SK-N-SH (cell line): Measurements from ENCODE around the gene TLX2. TPM values are rescaled to one million over a fixed set of nuclear protein-coding genes. Genes with fewer than 3 reads are reported as not detected.

Source experiments
- CTCF ChIA-PET: fragments of 300-600, 350-600 bp; formaldehyde crosslinking; extraction: SDS; loops from one replicate; lab custom pipeline; 2021; lab: Yijun Ruan, JAX
- POLR2A ChIA-PET: fragments of 350-600 bp; sonication (Branson Sonifier 250); formaldehyde crosslinking; extraction: SDS; loops from one replicate; lab custom pipeline; 2020; ENCODE audit warnings: antibody characterized with exemption, inconsistent platforms; lab: Yijun Ruan, JAX
- DNase-seq: peaks from one replicate; pipeline ENCODE4 v3.0.0; 2012
- H2AFZ ChIP-seq: fragments of 200-600 bp; sonication (generic); 2 replicates; pipeline ENCODE4 v1.8.1; 2016; ENCODE audit warnings: antibody characterized with exemption, mild to moderate bottlenecking, low read depth
- H3F3A ChIP-seq: fragments of 200-600 bp; sonication (generic); replicated peaks from 2 replicates; pipeline ENCODE3; 2016; ENCODE audit warnings: antibody characterized with exemption, mild to moderate bottlenecking; ENCODE audit not compliant: insufficient read depth
- H3K27ac ChIP-seq, 2 experiments: fragments of 200-500 bp in 1 of 2; fragments of 200-600 bp in 1 of 2; sonication (Bioruptor generic) in 1 of 2; sonication (generic), shearing (Covaris generic) in 1 of 2; 2 replicates each; pipeline versions ENCODE4 v1.5.1 to v1.6.1; 2014 to 2016; ENCODE audit warnings: low read depth in 2 of 2, inconsistent platforms in 1 of 2, low read length in 1 of 2, mild to moderate bottlenecking in 1 of 2, mixed read lengths in 1 of 2
- H3K27me3 ChIP-seq: fragments of 200-600 bp; sonication (generic), shearing (Covaris generic); 2 replicates; pipeline ENCODE4 v1.6.1; 2016; ENCODE audit warnings: mixed run types; ENCODE audit not compliant: insufficient read depth
- H3K36me3 ChIP-seq, 2 experiments: fragments of 200-500 bp in 1 of 2; fragments of 200-600 bp in 1 of 2; sonication (Bioruptor generic) in 1 of 2; sonication (generic) in 1 of 2; replicated peaks in 1 of 2; 2 replicates each; pipeline versions ENCODE3 to v1.5.1; 2014 to 2016; ENCODE audit warnings: low read length in 1 of 2, mild to moderate bottlenecking in 1 of 2; ENCODE audit not compliant: insufficient read depth in 2 of 2, control insufficient read depth in 1 of 2
- H3K4me1 ChIP-seq, 2 experiments: fragments of 200-500 bp in 1 of 2; fragments of 200-600 bp in 1 of 2; sonication (Bioruptor generic) in 1 of 2; sonication (generic), shearing (Covaris generic) in 1 of 2; 2 replicates each; pipeline versions ENCODE4 v1.5.1 to v1.6.1; 2014 to 2016; ENCODE audit warnings: low read depth in 1 of 2, low read length in 1 of 2, mixed run types in 1 of 2; ENCODE audit not compliant: insufficient read depth in 2 of 2, control insufficient read depth in 1 of 2
- H3K4me2 ChIP-seq: fragments of 200-600 bp; sonication (generic), shearing (Covaris generic); 2 replicates; pipeline ENCODE4 v1.6.1; 2017; ENCODE audit warnings: mixed run types
- H3K4me3 ChIP-seq, 2 experiments: fragments of 200-500 bp in 1 of 2; fragments of 200-600 bp in 1 of 2; sonication (Bioruptor generic) in 1 of 2; sonication (generic), shearing (Covaris generic) in 1 of 2; 2 replicates each; pipeline versions ENCODE4 v1.5.1 to v1.8.1; 2014 to 2016; ENCODE audit warnings: low read depth in 2 of 2, inconsistent platforms in 1 of 2, low read length in 1 of 2, mild to moderate bottlenecking in 1 of 2, mixed read lengths in 1 of 2, moderate library complexity in 1 of 2
- H3K79me2 ChIP-seq: fragments of 200-600 bp; sonication (generic); 2 replicates; pipeline ENCODE4 v1.8.1; 2017; ENCODE audit warnings: mild to moderate bottlenecking; ENCODE audit not compliant: insufficient read depth
- H3K9ac ChIP-seq: fragments of 200-600 bp; sonication (generic); 2 replicates; pipeline ENCODE4 v1.6.1; 2017; ENCODE audit warnings: mixed run types
- H3K9me2 ChIP-seq: fragments of 200-600 bp; sonication (generic); 2 replicates; pipeline ENCODE4 v1.6.1; 2017; ENCODE audit warnings: mixed run types
- H3K9me3 ChIP-seq: fragments of 200-600 bp; sonication (generic); 2 replicates; pipeline ENCODE4 v1.6.1; 2017; ENCODE audit warnings: mixed run types, mild to moderate bottlenecking, moderate library complexity
- H4K20me1 ChIP-seq: fragments of 200-600 bp; sonication (generic); 2 replicates; pipeline ENCODE4 v1.6.1; 2017; ENCODE audit warnings: mild to moderate bottlenecking, mixed run types; ENCODE audit not compliant: insufficient read depth
- EP300 ChIP-seq, 2 experiments: IDR thresholded peaks; 2 replicates each; pipeline versions ENCODE4 v1.4.0 to v1.6.1; 2012; ENCODE audit warnings: borderline replicate concordance in 1 of 2, low read depth in 1 of 2, low read length in 1 of 2
- EZH2phosphoT487 ChIP-seq: fragments of 200-600 bp; sonication (generic); IDR thresholded peaks from 2 replicates; pipeline ENCODE4 v1.6.1; 2017; ENCODE audit warnings: low read depth, mixed run types, mild to moderate bottlenecking, antibody characterized with exemption, moderate library complexity, borderline replicate concordance
- FOSL2 ChIP-seq: IDR thresholded peaks from 2 replicates; pipeline ENCODE4 v1.4.0; 2012; ENCODE audit warnings: low read depth, mild to moderate bottlenecking, moderate library complexity, borderline replicate concordance
- FOXM1 ChIP-seq: IDR thresholded peaks from 2 replicates; pipeline ENCODE4 v1.4.0; 2012; ENCODE audit warnings: low read depth, mild to moderate bottlenecking
- IRF3 ChIP-seq: fragments of 150-350 bp; IDR thresholded peaks from 2 replicates; pipeline ENCODE4 v1.6.1; 2016; ENCODE audit warnings: mild to moderate bottlenecking, low read depth, low read length
- JUND ChIP-seq: IDR thresholded peaks from 2 replicates; pipeline ENCODE4 v1.4.0; 2012
- MEF2A ChIP-seq: IDR thresholded peaks from 2 replicates; pipeline ENCODE4 v1.4.0; 2012; ENCODE audit warnings: low read depth, borderline replicate concordance
- NRF1 ChIP-seq: IDR thresholded peaks from 2 replicates; pipeline ENCODE4 v1.6.1; 2012; ENCODE audit warnings: low read depth, mild to moderate bottlenecking, low read length
- PBX3 ChIP-seq: IDR thresholded peaks from 2 replicates; pipeline ENCODE4; 2012
- RCOR1 ChIP-seq: fragments of 150-350 bp; IDR thresholded peaks from 2 replicates; pipeline ENCODE4 v1.6.1; 2017; ENCODE audit warnings: antibody characterized with exemption, low read length
- SIN3A ChIP-seq: IDR thresholded peaks from 2 replicates; pipeline ENCODE4 v1.6.1; 2012; ENCODE audit warnings: low read depth, mild to moderate bottlenecking, low read length, moderate library complexity, borderline replicate concordance
- SMC3 ChIP-seq: IDR thresholded peaks from 2 replicates; pipeline ENCODE4 v1.6.1; 2012; ENCODE audit warnings: low read depth, low read length, improper control_type of control experiment
- YY1 ChIP-seq: IDR thresholded peaks from 2 replicates; pipeline ENCODE4 v1.4.0; 2012; ENCODE audit warnings: low read depth, mild to moderate bottlenecking
- WGBS: methylation state at CpG from one replicate; pipeline ENCODE4 v1.1.6; 2017; ENCODE audit warnings: low lambda C conversion rate; 5-methylcytosine and 5-hydroxymethylcytosine counted together
- polyA plus RNA-seq, 3 experiments: library from polyadenylated mRNA; depleted of rRNA; stranded (reverse); fragments of >200 nt; gene quantifications; 2 replicates each; pipeline ENCODE4 v1.2.3, GENCODE V29; 2012

Gene TLX2
- polyA plus RNA-seq, 1 of the 3 experiments (the other 2 are of a cell fraction): 24.5 TPM

- no peak for TF ChIP-seq PBX3
- no peak for TF ChIP-seq JUND
Observed at GRCh38 chr2:74474899-74475298, 39.4 kb upstream of the TLX2 start (continued).

GRCh38 chr2:74481431-74481830, 32.8 kb upstream of the TLX2 start:
- Histone ChIP-seq H3K9ac (peak overlapping the region; percentile 79), H3K27me3 (no peaks in the 10 kb centered on the region), H2AFZ (no peak overlapping the region), H4K20me1 (no peaks in the 10 kb centered on the region), H3K4me3 (peak overlapping the region; percentile 70 to 97), H3K4me2 (peak overlapping the region; percentile 86)
- TF ChIP-seq NRF1 (no peak), SMC3 (no peak), RCOR1 (no peak), EZH2phosphoT487 (no peak), MEF2A (no peak), YY1 (no peak), FOSL2 (no peak), SIN3A (no peak), IRF3 (no peak), EP300 (IDR thresholded peaks at IDR 0.05; ENCODE audit: borderline replicate concordance in 1 of 2, low read depth in 1 of 2, low read length in 1 of 2) (no peak), FOXM1 (no peak)
- TF ChIP-seq, all 33 proteins: peak for 0
- WGBS: 57% methylated on average over 2 of the region's 3 CpGs
- CTCF ChIA-PET: interaction anchor here (0.9 to 7.5 kb wide), 14 partner anchors 9 to 147 kb away, joined by 3 to 116 read pairs (median 8); partner anchors contain the start of genes AUP1, HTRA2, MRPL53 and PCGF1
- Histone ChIP-seq H3F3A (peaks cover 3% of the 10 kb centered on the region), H3K36me3 (peaks cover 15 to 25% of the 10 kb centered on the region in 2 experiments), H3K9me3 (no peaks in the 10 kb centered on the region), H3K27ac (no peak overlapping the region), H3K79me2 (peaks cover 70% of the 10 kb centered on the region), H3K9me2 (no peaks in the 10 kb centered on the region), H3K4me1 (peaks cover 13 to 16% of the 10 kb centered on the region in 2 experiments; a peak in 3 of 4 replicates)
- DNase-seq: no peak
- POLR2A ChIA-PET: interaction anchor here (1.0 to 3.5 kb wide), 11 partner anchors 9 to 108 kb away, joined by 3 to 24 read pairs (median 8); partner anchors contain the start of genes AUP1, C2orf81, HTRA2 and MRPL53
